HG02678 (cell line): ENCODE data around the gene ASB8.
"Not testable (repeated sequence)": the region's sequence is repeated elsewhere in the genome, so short reads cannot be mapped to it uniquely, and the experiment has no call there.

Source experiments
- ATAC-seq: cut with Tn5 transposase; IDR thresholded peaks from one replicate; pipeline ENCODE4 v1.9.1; 2021; ENCODE audit warnings: mild to moderate bottlenecking, moderate library complexity; ENCODE audit not compliant: unreplicated experiment

The ASB8 gene

DNA sequence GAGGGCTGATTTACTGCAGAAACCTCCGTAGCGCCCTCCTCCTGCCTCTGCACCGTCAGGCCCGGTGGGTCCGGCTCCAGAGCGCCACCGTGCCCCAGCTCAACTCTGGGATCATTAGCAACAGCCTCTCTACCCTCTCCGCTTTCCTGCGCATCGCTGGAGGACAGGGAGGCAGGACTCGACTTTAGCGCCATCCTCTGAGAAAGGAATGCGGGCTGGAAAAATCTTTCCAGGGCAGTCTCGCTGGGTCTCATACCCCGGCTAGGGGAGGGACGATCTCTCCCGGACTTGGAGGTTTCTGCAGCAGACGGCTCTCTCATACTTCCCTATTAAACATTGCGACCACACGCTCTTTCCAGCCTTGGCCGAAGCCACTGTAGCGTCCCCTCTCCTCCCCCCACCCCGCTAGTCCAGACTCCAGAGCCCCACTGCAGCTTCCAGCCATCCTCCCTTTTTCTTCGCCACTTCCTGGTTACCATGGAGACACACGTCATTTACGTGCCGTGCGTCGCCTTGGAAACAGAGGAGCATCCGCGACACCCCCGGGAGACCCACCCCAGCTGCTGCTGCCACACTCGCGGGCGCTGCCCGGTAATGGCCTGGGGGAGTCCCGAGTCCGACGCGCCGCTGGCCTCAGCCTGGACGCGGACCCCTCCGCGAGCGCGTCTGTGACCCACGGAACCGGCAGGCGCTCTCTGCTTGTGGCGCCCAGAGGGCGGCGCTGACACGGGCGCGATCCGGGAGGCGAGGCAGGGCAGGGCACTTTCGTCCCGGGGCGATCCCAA is 26.0 kb upstream of the ASB8 start, which contains the start of gene CCDC184:
CCDC184 (plus strand) TSS at position 554 of the 785 bp plus-strand sequence. CDS start 479 bp downstream, outside the sequence.
- peak; percentile 76 for ATAC-seq

DNA sequence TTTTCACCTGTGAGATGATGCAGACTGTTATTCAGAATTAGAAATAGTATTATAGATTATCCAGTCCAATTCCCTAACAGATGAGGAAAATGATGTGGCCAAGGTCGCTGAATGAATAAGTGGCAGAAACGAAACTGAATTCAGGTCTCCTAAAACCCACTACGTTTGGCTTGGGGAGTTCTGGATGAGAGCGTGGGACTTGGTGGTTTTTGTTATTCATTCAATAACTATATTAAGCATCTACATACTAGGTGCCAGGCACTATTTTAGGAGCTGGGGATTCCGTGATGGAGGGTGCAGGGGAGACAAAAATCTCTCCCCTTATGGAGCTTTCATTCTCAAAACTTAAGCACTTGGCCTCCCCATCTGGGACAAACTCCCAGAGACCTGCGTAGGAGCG is 25.3 kb upstream of the ASB8 start:
- peak; percentile 1 for ATAC-seq

DNA sequence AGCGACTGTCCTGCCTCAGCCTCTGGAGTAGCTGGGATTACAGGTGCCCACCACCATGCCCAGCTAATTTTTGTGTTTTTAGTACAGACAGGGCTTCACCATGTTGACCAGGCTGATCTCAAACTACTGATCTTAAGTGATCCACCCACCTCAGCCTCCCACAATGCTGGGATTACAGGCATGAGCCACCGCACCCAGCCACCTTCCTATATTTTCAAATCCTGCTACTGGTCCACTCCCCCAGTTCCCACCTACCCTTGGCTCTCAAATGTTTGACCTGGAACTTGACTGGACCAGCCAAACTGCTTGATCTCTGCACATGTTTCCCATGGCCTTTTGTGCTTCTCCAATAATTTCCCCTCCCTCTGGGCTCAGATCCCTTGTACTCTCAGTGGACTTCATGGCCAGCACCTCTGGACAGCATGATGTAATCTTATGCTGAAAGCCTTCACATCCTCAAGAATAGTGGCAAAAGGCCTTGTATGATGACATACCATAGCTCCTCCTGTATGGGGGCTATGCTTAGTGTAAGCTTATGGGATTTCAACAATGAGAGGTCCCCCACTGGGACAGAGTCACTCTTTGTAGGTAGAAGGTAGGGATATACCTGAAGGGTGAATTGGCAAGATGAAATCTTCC is 23.7 kb upstream of the ASB8 start:
- no peak for ATAC-seq

DNA sequence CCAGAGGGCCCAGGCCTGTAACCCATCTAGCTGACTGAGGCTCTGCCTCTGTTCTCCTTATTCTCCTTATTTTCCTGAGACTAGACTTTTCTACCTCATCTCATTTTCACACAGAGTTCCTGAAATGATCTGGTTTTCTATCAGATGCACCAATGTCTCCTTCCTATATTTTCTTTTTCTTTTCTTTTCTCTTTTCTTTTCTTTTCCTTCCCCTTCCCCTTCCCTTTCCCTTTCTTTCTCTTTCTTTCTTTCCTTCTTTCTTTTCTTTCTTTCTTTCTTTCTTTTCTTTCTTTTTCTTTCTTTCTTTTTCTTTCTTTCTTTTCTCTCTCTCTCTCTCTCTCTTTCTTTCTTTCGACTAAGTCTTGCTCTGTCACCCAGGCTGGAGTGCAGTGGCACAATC is 23.1 kb upstream of the ASB8 start:
- ATAC-seq, result no peak

DNA sequence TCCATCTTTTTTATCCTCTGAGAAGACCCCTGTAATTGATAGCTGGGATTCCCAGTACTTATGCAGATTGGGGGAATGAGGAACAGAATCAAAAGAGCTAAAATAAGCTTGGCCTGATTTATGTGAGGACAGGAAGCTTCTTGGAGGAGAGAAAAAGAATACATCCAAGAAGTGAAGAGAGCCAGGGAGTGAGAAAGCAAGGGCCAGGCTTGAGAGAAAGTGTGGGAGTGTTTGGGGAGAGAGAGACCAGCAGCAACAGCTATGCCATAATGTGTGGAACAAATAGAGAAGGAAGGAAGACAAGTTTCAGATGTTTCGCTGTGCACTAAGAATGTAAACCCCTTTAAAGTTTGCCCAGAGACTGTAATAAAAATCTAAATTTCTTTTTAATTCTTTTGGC is 22.2 kb upstream of the ASB8 start:
- no peak for ATAC-seq

DNA sequence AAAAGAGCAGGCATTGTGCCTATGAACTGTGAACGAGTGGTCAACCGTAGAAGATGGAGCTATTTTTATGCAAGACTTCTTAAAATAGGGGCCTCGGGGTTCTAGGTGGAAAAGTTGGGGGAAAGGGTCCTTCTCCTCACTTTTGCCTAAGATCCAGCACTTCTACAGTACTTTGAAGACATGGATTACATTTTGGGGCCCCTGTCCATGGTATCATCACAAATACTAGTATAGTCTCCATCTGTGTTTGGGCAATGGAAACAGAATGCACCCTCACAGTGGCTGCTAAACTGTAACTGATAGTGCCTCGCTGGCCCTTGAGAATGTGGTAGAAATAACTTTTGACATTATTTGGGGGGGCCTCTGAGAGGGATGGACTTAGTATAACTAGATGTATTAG is 20.7 kb upstream of the ASB8 start:
- ATAC-seq, result no peak

DNA sequence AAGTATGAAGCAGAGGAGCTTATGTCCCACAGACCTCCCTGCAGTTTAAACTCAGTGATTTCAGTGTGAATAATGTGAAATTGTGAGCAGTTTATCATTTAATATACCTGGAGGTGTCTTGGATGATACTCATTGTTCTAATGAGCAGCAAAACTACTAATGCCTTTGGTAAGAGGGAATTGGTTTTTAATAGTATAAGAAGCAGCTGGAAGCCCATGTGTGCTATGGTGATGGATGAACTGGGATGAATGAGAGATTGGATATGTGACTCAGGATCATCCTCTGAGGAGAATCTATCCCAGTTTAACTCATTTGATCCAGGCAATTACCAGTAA is 19.1 kb upstream of the ASB8 start:
- ATAC-seq, result no peak

DNA sequence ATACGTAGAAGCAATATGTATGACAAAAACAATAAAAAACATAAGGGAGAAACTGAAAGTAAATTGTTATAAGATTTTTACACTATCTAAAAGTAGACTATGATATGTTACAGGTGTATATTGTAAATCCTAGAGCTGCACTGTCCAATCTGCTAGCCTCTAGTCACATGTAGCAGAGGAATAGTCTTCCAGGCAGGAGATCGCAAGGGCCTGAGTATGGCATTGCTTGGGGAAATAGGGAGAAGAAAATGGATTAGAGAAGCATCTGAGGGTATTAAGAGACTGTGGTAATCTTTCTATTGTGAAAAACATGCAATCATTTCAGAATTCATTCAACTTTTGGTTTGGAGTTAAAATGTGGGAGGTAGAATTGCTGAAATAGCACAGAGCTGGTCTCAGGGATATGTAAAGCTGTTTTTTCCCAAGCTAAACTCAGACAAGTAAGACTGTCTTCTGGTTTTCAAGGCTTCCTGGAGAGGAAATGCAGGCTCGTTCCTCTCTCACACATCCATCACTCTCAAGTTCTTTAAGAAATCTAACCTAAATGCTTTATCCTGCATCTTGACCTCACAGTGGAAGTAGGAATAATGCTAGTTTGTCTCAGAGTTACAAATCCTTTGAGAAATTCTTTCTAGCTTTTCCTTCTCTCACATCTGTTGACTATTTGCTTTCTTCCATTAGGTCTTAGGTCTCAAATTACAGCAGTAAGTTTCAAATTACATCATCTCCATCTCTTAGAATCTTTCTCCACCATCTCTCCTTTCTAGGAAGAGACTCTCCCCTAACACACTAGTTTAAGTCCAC is 18.5 kb upstream of the ASB8 start:
- ATAC-seq, result no peak

DNA sequence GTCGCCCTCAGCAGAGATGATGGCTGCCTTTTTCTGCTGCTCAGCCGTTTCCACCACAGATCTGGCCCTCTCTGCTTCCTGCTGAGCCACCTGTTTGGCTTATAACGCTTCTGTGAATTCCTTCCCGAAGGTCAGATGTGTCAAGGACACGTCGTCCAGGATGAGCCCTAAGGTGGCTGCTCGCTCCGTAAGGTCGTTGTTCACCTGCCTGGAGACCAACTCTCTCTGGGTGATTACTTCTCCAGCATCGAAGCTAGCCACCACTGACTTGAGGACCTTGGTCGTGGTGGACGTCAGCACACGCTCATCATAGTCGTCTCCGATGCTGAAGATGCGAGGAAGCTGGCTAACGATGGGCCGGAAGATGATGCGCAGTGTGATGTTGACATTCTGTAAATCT is 11.7 kb upstream of the ASB8 start:
- no peak for ATAC-seq

DNA sequence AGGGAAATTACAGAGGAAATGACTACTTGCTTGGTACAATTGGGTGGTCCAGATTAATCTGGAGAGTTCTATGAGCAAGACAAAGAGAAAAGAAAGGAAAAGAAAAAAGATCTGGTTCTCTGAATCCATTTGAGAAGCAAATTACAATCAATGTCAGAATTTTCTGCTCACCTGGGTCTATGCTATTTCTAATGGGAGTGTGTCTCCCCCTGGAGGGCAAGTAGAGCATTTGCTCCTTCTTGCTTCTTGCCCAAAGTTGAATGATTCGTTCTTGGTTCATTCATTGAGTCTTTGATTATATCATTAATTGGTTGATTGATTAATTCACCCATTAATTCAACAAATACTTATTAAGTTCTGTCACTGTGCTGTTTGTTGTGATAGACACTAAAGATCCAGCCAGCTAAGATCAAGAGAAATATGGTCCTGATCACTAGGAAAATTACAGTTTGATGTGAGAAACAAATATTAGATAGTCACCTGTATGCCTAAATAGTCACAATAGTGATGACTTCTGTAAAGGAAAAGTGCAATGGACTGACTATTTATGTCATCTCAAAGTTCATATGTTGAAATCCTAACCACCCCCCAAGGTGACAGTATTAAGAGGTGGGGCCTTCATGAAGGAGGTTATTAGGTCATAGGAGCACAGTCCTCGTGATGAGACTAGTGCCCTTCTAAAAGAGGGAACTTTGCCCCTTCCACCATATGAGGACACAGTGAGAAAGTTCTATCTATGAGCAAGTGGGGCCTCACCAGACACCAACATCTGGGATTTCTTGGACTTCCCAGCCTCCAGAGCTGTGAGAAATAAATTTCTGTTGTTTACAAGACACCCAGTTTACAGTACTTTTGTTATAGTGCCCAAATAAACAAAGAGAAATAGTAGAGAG is 8.0 kb upstream of the ASB8 start:
- no peak for ATAC-seq

DNA sequence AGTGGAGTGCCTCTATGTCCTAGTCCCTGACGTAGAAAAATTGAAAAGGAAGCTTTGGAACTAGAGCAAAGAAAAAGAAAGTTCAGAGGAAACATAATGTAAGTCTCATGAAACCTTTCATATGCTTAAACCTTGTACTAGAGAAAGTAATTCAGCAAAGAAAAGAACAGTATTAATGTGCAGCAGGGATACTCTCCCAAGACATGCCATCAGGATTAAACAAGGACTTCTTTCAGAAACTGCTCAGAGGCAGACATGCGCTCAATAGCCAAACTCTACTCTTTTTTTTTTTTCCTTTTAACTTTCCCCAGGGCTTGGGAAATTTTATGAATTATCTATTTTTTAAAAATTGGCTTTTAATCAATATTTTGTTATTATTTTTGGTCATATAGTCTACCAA is 7.1 kb upstream of the ASB8 start:
- no peak for ATAC-seq

DNA sequence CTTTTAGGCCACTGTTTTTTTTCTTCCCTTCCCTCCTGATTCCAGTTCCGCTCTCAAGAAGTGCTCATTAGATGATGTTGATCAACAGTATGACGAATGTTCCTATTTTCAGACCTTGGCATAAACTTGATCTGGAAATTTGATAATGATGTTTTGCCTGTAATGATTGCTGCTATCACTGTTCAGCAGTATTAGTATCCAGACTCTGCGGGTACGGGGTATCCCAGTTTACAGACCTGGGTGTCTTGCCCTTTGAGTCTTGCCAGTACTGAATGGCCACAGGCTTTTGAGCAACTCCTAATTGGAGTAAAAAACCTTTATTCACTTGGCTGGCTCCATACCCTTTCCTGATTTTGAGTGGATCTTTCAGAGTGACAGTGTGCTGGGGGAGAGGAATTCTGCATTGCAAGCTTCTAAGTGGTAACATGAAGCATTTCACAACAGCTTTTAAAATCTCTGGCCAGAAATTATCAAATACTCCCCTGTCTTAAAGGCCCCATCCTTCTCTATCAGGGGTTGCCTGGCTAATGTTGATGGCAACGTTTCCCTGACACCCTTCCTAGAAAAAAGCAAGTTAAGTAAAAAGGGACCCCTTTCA is 5.9 kb upstream of the ASB8 start:
- ATAC-seq, result no peak

DNA sequence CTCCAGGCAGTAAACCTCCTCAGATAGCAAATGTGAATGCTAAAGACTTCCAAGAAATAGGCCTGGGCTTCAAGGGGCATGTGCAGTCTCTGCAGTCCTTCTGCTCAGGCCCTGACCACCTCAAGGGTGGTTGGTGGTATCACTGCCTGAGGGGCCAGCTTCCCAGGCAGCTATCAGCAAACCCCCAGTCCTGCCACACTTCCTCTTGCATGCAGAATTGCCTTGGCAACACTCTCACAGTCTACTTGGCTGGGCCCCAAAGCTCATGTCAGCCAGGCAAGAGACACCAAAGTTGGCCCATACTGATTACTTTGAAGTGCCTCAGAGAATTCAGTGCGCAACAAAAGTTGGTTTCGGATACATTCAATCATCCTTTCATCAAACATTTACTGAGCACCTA is 3.5 kb upstream of the ASB8 start:
- ATAC-seq, result no peak

DNA sequence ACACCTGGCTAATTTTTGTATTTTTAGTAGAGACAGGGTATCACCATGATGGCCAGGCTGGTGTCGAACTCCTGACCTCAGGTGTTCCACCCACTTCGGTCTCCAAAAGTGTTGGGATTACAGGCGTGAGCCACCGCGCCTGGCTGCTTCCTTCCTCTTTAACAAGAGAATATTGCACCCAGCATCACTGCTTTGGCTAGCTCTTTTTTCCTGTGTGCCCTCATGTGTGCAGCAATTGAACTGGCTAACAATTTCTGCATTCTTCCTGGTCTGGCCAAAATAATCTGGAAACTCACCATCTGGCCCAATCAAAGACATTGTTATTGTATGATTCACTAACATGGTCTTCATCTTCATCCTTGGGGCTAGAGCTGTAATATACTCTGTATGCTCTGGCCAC is 2.7 kb upstream of the ASB8 start:
- ATAC-seq, result no peak

DNA sequence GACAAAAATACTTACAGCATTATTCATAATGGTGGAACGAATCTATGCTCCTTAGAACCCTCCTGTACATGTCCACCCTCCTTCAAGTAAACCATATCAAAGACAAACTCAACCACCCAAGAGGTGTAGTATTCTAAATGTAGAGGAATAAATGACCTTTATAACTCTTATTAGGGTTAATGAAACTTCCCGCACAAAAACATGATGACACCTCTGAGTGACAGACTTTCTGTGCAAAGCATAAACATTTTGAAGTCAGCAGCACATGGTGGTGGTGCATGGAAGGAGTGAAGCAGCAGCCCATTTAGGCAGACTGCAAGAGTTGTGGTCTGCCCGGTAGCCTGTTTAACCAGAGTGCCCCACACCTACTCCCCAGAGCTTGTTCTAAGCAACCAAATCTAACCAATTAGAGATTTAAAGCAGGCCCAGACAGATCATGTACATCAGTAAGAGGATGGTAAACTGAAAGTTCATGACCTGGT is 615 bp upstream of the ASB8 start:
- ATAC-seq, result no peak

DNA sequence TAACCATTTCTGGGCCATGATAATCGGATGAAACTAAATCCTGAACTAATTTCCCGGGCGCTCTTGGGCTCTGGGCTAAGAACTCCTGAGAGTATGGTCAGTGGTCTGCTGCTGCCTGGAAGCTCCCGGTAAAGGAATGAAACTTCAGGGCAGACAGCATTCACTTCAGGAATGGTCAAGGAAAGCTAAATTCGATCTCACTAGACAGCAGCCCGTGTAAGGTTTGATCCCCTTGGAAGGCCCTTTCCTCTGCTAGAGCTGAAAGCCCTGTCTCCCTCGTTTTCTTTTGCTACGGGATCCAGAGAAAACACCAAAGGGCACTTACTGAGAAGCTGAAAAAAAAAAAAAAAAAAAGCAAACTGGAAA is 680 bp downstream of the ASB8 start:
- ATAC-seq, result no peak

DNA sequence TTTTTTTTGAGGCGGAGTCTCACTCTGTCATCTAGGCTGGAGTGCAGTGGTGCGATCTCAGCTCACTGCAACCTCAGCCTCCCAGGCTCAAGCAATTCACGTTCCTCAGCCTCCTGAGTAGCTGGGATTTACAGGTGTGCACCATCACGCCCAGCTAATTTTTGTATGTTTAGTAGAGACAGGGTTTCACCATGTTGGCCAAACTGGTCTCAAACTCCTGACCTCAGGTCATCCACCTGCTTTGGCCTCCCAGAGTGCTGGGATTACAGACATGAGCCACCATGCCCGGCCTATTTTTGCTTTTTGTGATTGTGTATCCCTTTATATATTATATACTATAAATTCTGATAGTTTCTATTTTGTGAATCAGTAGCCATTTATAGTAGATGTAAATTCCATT is 1.5 kb downstream of the ASB8 start:
- not testable (repeated sequence) for ATAC-seq

DNA sequence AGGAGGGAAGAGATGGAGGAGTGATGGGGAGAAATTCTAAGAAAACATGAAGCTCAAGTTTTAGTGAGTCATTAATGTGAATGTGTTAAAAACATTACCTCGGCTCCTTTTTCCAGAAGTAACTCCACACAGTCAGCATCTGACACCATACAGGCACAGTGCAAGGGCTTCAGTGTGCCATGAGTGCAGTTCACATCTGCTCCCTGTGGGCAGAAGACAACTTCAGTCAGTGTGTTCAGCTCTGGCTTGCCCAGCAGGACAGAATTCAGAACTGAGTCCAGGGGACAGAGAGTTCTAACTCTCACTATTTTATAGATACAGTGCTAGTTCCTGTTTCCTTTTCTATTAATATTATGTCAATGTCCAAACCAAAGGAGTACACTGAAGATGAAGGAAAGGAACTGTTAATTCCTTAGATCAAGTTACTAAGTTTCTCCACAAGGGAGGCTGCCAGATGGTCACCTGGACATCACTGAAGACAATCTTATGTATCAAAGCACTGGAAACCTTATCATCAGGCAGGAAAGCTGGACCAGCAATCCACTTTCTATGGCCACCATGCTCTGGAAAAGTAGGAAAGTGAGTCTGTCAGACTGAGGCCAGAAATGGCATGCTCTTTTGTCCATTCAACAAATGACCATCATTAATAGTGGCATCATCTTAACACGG is 6.1 kb downstream of the ASB8 start:
- no peak for ATAC-seq

DNA sequence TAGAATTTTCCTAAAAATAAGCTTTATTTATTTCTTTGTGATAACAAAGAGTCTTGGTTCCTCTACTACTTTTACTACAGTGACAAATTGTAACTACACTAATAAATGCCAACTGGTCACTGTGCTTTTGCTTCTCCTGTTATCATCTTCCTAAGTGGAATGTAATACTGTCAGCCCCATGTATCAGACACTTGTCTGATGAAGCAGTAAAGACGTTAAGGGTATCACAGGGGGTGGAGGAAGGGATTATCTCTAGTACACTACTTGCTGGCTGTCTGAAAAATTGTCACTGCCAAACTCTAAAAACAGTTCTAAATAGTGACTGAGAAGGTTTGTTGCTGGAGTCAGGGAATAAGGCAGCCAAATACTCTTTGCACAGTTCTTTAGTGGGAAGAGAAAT is 11.3 kb downstream of the ASB8 start:
- no peak for ATAC-seq

DNA sequence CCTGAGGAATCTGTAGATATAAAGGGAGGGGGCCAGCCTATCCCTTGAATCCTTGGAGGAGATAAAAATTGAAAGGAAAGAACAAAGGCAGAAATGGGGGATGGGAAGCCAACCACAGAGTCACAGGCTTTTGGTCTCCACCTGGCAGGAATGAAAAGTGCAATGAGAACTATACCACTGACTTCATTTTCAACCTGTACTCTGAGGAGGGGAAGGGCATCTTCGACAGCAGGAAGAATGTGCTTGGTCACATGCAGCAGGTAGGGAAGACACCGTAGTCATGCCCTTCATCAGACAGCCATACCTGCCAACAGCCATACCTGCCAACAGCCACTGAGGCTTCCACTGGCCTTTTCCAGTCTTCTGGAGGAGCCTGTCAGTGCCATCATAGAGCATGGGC is 13.4 kb downstream of the ASB8 start:
- no peak for ATAC-seq
